Neuronal stem cell (in vitro differentiated cells): ENCODE results near the gene CLEC18C. TPM values are rescaled to one million over a fixed set of nuclear protein-coding genes. Genes with fewer than 3 reads are reported as not detected.
"Not testable (repeated sequence)": the region's sequence is repeated elsewhere in the genome, so short reads cannot be mapped to it uniquely, and the experiment has no call there.

Experiments used
- DNase-seq: peaks from one replicate; pipeline ENCODE4 v3.0.0-alpha.2; 2013; ENCODE audit warnings: low spot score
- H2AFZ ChIP-seq: one replicate; pipeline ENCODE4 v1.6.1; 2013; ENCODE audit warnings: mild to moderate bottlenecking, low read length, inconsistent platforms
- H2AK5ac ChIP-seq: 2 replicates; pipeline ENCODE4 v1.6.1; 2013; ENCODE audit warnings: low read depth, mild to moderate bottlenecking, inconsistent platforms, low read length, moderate library complexity, mixed read lengths
- H2BK120ac ChIP-seq: 2 replicates; pipeline ENCODE4 v1.6.1; 2013; ENCODE audit warnings: low read depth, mild to moderate bottlenecking, inconsistent platforms, low read length, moderate library complexity, mixed read lengths
- H2BK12ac ChIP-seq: one replicate; pipeline ENCODE4 v1.6.1; 2013; ENCODE audit warnings: low read length, inconsistent platforms
- H2BK15ac ChIP-seq: 2 replicates; pipeline ENCODE4 v1.6.1; 2013; ENCODE audit warnings: mild to moderate bottlenecking, low read length, inconsistent platforms, mixed read lengths
- H2BK5ac ChIP-seq: one replicate; pipeline ENCODE4 v1.6.1; 2013; ENCODE audit warnings: inconsistent platforms, mild to moderate bottlenecking, low read length, moderate library complexity
- H3K14ac ChIP-seq: one replicate; pipeline ENCODE4 v1.6.1; 2013; ENCODE audit warnings: low read length, inconsistent platforms
- H3K18ac ChIP-seq: 2 replicates; pipeline ENCODE4 v1.6.1; 2013; ENCODE audit warnings: low read length, inconsistent platforms
- H3K23ac ChIP-seq: 2 replicates; pipeline ENCODE4 v1.6.1; 2013; ENCODE audit warnings: low read depth, mild to moderate bottlenecking, mixed read lengths, low read length, inconsistent platforms; ENCODE audit not compliant: poor library complexity
- H3K27ac ChIP-seq: replicated peaks from 3 replicates; pipeline ENCODE4 v1.5.1; 2013; ENCODE audit warnings: low read length, inconsistent platforms
- H3K27me3 ChIP-seq, 3 experiments: 2 replicates each; pipeline ENCODE4 v1.6.1; 2013; ENCODE audit warnings: low read length in 3 of 3, mild to moderate bottlenecking in 2 of 3, inconsistent platforms in 1 of 3, low read depth in 1 of 3, mixed read lengths in 1 of 3, moderate library complexity in 1 of 3; ENCODE audit not compliant: control insufficient read depth in 3 of 3, insufficient read depth in 3 of 3
- H3K36me3 ChIP-seq, 2 donors: replicated peaks in 1 of 2; 2 replicates each; pipeline ENCODE4 v1.6.1; 2013; ENCODE audit warnings: low read length in 2 of 2; ENCODE audit not compliant: control insufficient read depth in 2 of 2, insufficient read depth in 2 of 2
- H3K4ac ChIP-seq: 2 replicates; pipeline ENCODE4 v1.6.1; 2013; ENCODE audit warnings: inconsistent platforms, mild to moderate bottlenecking, low read length, moderate library complexity
- H3K4me1 ChIP-seq, 2 donors: 1 replicate in 1 of 2; 2 replicates in 1 of 2; pipeline ENCODE4 v1.6.1; 2013; ENCODE audit warnings: low read length in 2 of 2, low read depth in 1 of 2; ENCODE audit not compliant: control insufficient read depth in 2 of 2, insufficient read depth in 1 of 2
- H3K4me2 ChIP-seq: one replicate; pipeline ENCODE4 v1.6.1; 2013; ENCODE audit warnings: mild to moderate bottlenecking, low read length, inconsistent platforms; ENCODE audit not compliant: insufficient read depth, poor library complexity, severe bottlenecking
- H3K4me3 ChIP-seq, 2 donors: 2 replicates each; pipeline ENCODE4 v1.5.1; 2013; ENCODE audit warnings: low read length in 2 of 2, mild to moderate bottlenecking in 2 of 2, inconsistent platforms in 1 of 2, moderate library complexity in 1 of 2
- H3K79me1 ChIP-seq: one replicate; pipeline ENCODE4 v1.6.1; 2013; ENCODE audit warnings: low read depth, mild to moderate bottlenecking, inconsistent platforms, low read length, moderate library complexity
- H3K9ac ChIP-seq: one replicate; pipeline ENCODE4 v1.6.1; 2013; ENCODE audit warnings: mild to moderate bottlenecking, low read depth, low read length, inconsistent platforms; ENCODE audit not compliant: poor library complexity
- H3K9me3 ChIP-seq, 2 donors: replicated peaks in 1 of 2; 2 replicates each; pipeline versions ENCODE3 to v1.6.1; 2013; ENCODE audit warnings: low read length in 2 of 2, mild to moderate bottlenecking in 2 of 2, inconsistent platforms in 1 of 2, low read depth in 1 of 2, mixed read lengths in 1 of 2, moderate library complexity in 1 of 2; ENCODE audit not compliant: control insufficient read depth in 2 of 2, insufficient read depth in 1 of 2
- H4K8ac ChIP-seq: one replicate; pipeline ENCODE4 v1.6.1; 2013; ENCODE audit warnings: low read depth, mild to moderate bottlenecking, inconsistent platforms, low read length, moderate library complexity
- H4K91ac ChIP-seq: one replicate; pipeline ENCODE4 v1.6.1; 2013; ENCODE audit warnings: low read length, low read depth, mild to moderate bottlenecking, inconsistent platforms; ENCODE audit not compliant: poor library complexity
- WGBS, 2 donors: extraction: QIAGEN DNeasy Blood & Tissue Kit; methylation state at CpG; one replicate each; pipeline ENCODE4 v1.1.7; 2013; ENCODE audit warnings: missing lambda C conversion rate in 2 of 2, mixed read lengths in 1 of 2; ENCODE audit not compliant: insufficient read length in 2 of 2, insufficient replicate concordance in 1 of 2; ENCODE audit errors: extremely low coverage in 2 of 2; 5-methylcytosine and 5-hydroxymethylcytosine counted together
- small RNA-seq: library from polyadenylated mRNA; stranded (forward); fragments of <200 nt; extraction: miRNeasy Mini kit (QIAGEN cat#:217004); gene quantifications from one replicate; pipeline ENCODE3, GENCODE V24; 2013; ENCODE audit not compliant: insufficient read depth

Gene CLEC18C

DNA sequence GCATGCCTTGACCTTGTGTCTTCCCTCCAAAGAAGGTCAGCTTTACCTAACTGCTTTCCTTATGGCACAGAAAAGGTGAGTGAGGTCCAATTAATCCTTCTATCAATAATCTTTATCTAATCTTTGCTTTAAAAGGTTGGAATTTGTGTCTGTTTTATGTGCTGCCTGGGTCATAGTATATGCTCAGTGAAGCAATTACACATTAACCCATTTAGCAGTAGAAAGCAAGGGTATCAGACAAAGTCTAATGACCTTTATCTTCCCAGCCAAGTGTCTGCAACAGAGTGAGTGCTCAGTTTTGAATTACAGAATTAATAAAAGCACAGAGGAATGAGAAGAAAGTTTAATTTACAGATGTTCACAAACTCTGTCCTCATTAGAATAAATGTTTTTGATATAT, 52.4 kb downstream of the CLEC18C start:
- not testable (repeated sequence) for H3K27ac ChIP-seq, H3K14ac ChIP-seq, H3K9ac ChIP-seq, H3K4me3 ChIP-seq, H2BK15ac ChIP-seq, H4K8ac ChIP-seq, H3K4me1 ChIP-seq, H2BK5ac ChIP-seq, H3K79me1 ChIP-seq, H3K18ac ChIP-seq, H3K27me3 ChIP-seq, H3K4ac ChIP-seq, H3K9me3 ChIP-seq, DNase-seq, H3K23ac ChIP-seq, H2AK5ac ChIP-seq, H2BK120ac ChIP-seq, H2AFZ ChIP-seq, H3K4me2 ChIP-seq, H3K36me3 ChIP-seq, H4K91ac ChIP-seq, H2BK12ac ChIP-seq

DNA sequence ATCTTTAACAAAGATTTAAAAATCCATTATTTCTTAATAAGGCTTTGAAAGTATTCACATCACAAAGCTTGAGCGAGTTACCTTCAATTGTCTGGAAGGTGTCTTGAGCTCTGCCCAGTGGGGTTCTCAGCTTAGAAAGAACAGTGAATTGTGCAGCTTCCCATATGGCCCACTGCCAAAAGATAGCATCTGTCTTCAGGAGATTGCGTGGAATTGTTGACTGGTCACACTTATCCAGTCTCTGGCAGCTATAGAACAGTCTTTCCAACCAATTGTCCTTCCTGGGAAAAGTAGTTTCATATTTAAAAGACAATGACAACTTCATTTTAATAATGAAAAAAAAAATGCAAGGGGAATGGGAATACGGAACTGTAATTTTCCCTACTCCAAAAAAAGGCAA, 58.2 kb downstream of the CLEC18C start:
- not testable (repeated sequence) for H3K23ac ChIP-seq, H2BK120ac ChIP-seq, H3K4me3 ChIP-seq, H3K4me2 ChIP-seq, H3K9ac ChIP-seq, H2AFZ ChIP-seq, H2BK5ac ChIP-seq, H2BK12ac ChIP-seq, H2AK5ac ChIP-seq, H3K27ac ChIP-seq, H2BK15ac ChIP-seq, H4K8ac ChIP-seq, H3K4ac ChIP-seq, H3K14ac ChIP-seq, DNase-seq, H3K18ac ChIP-seq, H3K9me3 ChIP-seq, H3K79me1 ChIP-seq, H3K27me3 ChIP-seq, H3K4me1 ChIP-seq, H4K91ac ChIP-seq
- WGBS, 2 donors, result no CpG with 5 or more reads among the region's 3 CpGs
- peaks cover 0 to 19% of the 10 kb centered on the region in 2 donors for H3K36me3 ChIP-seq

Small RNA genes lying within 50 kb of the gene (small RNA-seq; reads per million reads assigned to genes)
- not detected for gene AC009060.2
